GM19467 (cell line): ENCODE measurements around the gene CPTP.

Experiments
- ATAC-seq: cut with Tn5 transposase; IDR thresholded peaks from one replicate; pipeline ENCODE4 v1.9.1; 2021; ENCODE audit warnings: mild to moderate bottlenecking, moderate library complexity; ENCODE audit not compliant: unreplicated experiment

The CPTP gene

GRCh38 chr1:1332774-1333480 is 8.3 kb downstream of the CPTP start:
- ATAC-seq: no peak

DNA sequence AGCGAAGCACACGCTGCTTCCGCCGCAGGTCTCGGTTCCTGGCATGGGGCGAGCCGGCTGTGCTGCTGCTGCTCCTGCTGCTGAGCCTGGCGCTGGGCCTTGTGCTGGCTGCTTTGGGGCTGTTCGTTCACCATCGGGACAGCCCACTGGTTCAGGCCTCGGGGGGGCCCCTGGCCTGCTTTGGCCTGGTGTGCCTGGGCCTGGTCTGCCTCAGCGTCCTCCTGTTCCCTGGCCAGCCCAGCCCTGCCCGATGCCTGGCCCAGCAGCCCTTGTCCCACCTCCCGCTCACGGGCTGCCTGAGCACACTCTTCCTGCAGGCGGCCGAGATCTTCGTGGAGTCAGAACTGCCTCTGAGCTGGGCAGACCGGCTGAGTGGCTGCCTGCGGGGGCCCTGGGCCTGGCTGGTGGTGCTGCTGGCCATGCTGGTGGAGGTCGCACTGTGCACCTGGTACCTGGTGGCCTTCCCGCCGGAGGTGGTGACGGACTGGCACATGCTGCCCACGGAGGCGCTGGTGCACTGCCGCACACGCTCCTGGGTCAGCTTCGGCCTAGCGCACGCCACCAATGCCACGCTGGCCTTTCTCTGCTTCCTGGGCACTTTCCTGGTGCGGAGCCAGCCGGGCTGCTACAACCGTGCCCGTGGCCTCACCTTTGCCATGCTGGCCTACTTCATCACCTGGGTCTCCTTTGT is 9.1 kb downstream of the CPTP start:
- ATAC-seq: no peak

- no peak for ATAC-seq
Measured at GRCh38 chr1:1334835-1335234, 10.2 kb downstream of the CPTP start.

DNA sequence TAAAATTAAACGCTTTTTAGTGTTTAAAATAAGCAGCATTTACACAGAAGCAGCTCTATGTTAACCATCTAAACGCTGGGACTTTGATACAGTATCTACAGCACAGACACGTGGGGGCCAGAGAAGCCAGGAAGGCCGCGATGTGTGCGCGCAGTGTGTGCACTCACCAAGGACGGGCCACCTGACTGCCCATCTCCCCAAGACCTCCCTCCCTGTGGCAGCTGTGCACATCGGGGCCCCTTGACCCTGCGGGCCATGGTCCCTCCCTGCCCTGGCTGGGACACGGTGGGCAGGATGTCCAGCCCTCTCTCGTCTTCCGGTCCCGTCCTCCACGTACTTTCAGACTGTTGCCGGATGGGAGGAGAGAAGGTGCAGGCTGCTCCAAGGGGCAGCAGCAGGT is 10.7 kb downstream of the CPTP start:
- ATAC-seq: no peak

- no peak for ATAC-seq
Measured at GRCh38 chr1:1335792-1336248, 11.2 kb downstream of the CPTP start.

- ATAC-seq: no peak
Measured at GRCh38 chr1:1336446-1336845, 11.8 kb downstream of the CPTP start.

GRCh38 chr1:1336931-1337792 is 12.6 kb downstream of the CPTP start:
- ATAC-seq: no peak

- no peak for ATAC-seq
Measured at GRCh38 chr1:1337793-1338147, 13.2 kb downstream of the CPTP start.

GRCh38 chr1:1338278-1338677 is 13.7 kb downstream of the CPTP start:
- ATAC-seq: no peak

- ATAC-seq: no peak
Measured at GRCh38 chr1:1340185-1340584, 15.6 kb downstream of the CPTP start.

DNA sequence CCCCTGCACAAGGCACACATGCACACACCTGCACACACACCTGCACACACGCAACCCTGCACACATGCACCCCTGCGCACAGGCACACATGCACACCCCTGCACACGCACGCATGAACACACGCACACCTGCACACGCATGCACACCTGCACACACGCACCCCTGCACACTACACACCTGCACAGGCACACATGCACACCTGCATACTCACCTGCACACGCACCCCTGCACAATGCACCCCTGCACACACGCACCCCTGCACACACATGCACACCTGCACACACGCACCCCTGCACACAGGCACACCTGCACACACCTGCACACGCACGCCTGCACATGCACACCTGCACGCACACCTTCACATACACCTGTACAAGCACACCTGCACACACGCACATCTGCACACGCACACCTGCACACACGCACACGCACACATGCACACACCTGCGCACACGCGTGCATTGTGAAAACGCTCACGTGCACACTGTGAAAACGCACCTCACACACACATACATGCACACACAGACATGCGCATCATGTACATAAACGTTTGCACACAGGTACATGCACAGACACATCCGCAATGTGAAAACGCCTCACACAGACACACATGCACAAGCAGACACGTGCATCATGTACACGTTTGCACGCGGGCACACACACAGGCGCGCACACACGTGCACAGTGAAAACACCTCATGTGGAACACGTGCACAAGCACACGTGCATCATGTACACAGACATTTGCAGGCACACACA is 16.4 kb downstream of the CPTP start:
- no peak for ATAC-seq

- ATAC-seq: no peak
Measured at GRCh38 chr1:1341549-1342021, 17.0 kb downstream of the CPTP start.

DNA sequence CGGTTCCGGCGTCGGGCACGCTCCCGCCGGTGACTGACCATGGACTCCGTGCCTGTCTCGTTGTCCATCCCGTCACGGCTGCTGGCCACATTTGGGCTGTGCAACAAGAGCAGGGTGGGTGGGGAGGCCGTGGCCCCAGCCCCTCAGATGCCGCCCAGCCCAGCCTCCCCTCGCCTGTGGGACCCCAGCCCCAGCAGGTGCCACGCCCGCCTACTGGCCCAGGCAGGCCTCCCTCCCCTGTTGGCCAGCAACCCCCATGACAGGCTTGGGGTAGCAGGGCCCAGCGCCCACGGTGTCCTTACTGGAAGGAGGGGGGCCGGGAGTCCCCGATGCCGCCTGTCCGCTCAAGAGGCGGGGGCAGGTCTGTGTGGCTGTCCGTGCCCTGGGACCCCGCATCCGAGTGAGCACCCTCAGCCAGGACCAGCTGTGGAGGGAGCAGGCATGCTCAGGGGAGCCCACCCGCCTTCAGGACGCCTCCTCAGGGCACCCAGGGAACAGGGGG is 17.5 kb downstream of the CPTP start:
- no peak for ATAC-seq

DNA sequence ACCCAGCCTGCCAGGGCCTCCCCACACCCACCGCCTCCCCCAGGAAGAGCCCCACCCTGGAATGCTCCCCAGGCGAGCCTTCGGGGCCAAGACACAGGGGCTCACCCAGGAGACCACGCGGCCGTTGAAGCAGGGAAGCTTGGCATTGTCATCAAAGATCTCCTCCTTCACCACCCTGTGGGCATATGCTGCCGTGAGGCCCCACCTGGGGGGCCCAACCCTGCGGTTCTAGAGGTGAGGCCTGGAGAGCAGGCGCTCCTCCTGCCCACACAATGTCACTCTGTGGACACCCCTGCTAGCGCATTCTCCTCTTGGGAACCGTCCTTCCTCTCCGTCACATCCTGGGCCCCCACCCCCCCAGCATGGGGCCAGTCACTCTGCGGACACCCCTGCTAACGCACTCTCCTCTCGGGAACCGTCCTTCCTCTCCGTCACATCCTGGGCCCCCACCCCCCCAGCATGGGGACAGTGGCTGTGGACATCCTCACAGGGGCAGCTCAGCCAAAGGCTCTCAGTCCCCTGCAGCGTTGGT is 18.0 kb downstream of the CPTP start:
- ATAC-seq: no peak

GRCh38 chr1:1343811-1344421 is 19.3 kb downstream of the CPTP start:
- no peak for ATAC-seq

GRCh38 chr1:1344655-1345361 is 20.2 kb downstream of the CPTP start:
- ATAC-seq: no peak

DNA sequence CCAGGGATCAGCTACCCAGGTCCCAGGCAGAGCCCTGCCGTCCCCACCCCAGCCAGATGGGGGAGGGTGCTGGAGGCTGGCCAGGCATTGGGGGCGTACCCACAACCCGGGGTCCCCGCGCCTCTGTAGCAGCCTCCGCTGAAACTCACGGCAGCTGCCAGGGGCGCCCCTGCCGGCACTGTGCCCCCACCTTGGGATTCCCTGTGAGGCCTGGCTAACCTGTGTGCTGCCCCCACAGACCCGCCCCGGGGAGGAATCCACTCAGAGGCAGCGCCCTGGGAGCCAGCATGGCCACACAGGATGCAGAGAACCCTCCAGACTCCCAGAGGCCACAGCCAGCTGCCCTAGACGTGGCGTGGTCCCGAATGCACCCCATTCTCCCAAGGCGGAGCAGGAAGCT is 20.8 kb downstream of the CPTP start:
- ATAC-seq: no peak

- no peak for ATAC-seq
Measured at GRCh38 chr1:1345860-1346500, 21.4 kb downstream of the CPTP start.

DNA sequence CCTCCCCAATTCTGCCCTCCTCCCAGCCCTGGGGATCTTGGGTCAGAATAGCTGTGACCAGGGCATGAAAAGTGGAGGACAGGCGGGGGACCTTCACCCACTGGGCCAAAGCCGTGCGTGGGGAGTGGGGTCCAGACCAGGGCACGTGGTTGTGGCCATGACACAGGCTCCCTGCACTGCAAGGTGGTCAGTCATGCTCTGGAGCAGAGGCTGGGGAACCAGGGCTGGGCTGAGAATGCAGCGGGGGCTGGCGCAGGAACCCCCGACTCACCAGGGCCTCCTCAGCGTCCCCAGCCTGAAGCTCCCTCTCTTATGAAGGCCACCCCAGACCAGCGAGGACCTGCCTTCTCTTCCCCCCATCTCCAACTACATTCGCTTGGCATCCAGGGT is 21.9 kb downstream of the CPTP start:
- ATAC-seq: no peak
